ENCODE measurements around the gene COMT.

The COMT gene

DNA sequence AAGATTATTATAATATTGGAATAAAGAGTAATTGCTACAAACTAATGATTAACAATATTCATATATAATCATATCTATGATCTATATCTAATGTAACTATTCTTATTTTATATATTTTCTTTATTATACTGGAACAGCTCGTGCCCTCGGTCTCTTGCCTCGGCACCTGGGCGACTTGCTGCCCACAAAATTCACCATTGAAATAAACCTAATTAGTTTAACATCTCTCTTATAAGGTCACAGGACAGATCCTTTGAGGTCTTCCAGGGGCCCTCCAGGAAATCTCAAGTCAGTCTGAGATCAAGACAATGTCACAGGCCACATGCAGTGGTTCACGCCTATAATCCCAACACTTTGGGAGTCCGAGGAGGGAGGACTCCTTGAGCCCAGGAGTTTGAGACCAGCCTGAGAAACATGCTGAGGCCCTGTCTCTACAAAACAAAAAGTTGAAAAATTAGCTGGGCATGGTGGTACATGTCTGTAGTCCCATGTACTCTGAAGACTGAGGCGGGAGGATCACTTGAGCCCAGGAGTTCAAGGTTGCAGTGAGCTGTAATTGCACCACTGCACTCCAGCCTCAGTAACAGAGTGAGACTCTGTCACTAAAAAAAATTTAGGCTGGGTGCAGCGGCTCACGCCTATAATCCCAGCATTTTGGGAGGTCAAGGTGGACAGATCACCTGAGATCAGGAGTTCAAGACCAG, 6.6 kb downstream of the COMT start:
- Histone ChIP-seq H3K14ac (ENCODE audit: low read length) (no peak overlapping the region), H3K4me2 (ENCODE audit: low read length) (no peak overlapping the region), H3K18ac (ENCODE audit: low read length) (no peak overlapping the region), H3K36me3 (ENCODE audit: control insufficient read depth in 1 of 2, insufficient read depth in 2 of 2, low read length in 2 of 2) (no peaks in the 10 kb centered on the region), H3K4ac (ENCODE audit: low read depth, low read length) (no peak overlapping the region), H3K23ac (ENCODE audit: low read length) (no peak overlapping the region), H4K91ac (ENCODE audit: low read depth, low read length) (no peak overlapping the region), H3K4me1 (ENCODE audit: control insufficient read depth in 1 of 2, insufficient read depth in 2 of 2, low read length in 2 of 2) (peaks cover 4 to 5% of the 10 kb centered on the region in 2 experiments), H3K4me3 (ENCODE audit: low read depth, low read length) (no peak overlapping the region), H3K27ac (ENCODE audit: low read depth, low read length) (no peak overlapping the region), H3K9me3 (ENCODE audit: insufficient read depth, low read depth, low read length) (no peaks in the 10 kb centered on the region), H3K27me3 (ENCODE audit: insufficient read depth, low read length) (no peaks in the 10 kb centered on the region), H2BK5ac (ENCODE audit: low read depth, low read length, poor library complexity) (no peak overlapping the region), H4K12ac (ENCODE audit: low read depth, low read length) (no peak overlapping the region), H2BK12ac (ENCODE audit: low read length) (no peak overlapping the region), H2AK5ac (ENCODE audit: low read length) (no peak overlapping the region), H3K79me1 (ENCODE audit: low read length) (no peaks in the 10 kb centered on the region), H2AFZ (ENCODE audit: insufficient read depth, low read length, poor library complexity) (no peak overlapping the region), H3K79me2 (ENCODE audit: control insufficient read depth, insufficient read depth, low read length, poor library complexity) (no peaks in the 10 kb centered on the region), H2BK120ac (ENCODE audit: insufficient read depth, low read length, poor library complexity) (no peak overlapping the region), H4K8ac (ENCODE audit: low read depth, low read length) (no peak overlapping the region), H3K9ac (ENCODE audit: low read length) (no peak overlapping the region)
- WGBS (ENCODE audit: extremely low coverage, insufficient coverage, insufficient read length) = no CpG with 5 or more reads among the region's 9 CpGs
- no peak for DNase-seq

GRCh38 chr22:19951346-19951745, 9.8 kb downstream of the COMT start:
- Histone ChIP-seq H3K9ac (ENCODE audit: low read length) (no peak overlapping the region), H3K9me3 (ENCODE audit: insufficient read depth, low read depth, low read length) (peaks cover 2% of the 10 kb centered on the region), H3K23ac (ENCODE audit: low read length) (no peak overlapping the region), H3K4me1 (ENCODE audit: control insufficient read depth in 1 of 2, insufficient read depth in 2 of 2, low read length in 2 of 2) (no peaks in the 10 kb centered on the region), H3K4me3 (ENCODE audit: low read depth, low read length) (no peak overlapping the region), H2BK120ac (ENCODE audit: insufficient read depth, low read length, poor library complexity) (no peak overlapping the region), H2AK5ac (ENCODE audit: low read length) (no peak overlapping the region), H2AFZ (ENCODE audit: insufficient read depth, low read length, poor library complexity) (no peak overlapping the region), H3K27me3 (ENCODE audit: insufficient read depth, low read length) (no peaks in the 10 kb centered on the region), H3K36me3 (ENCODE audit: control insufficient read depth in 1 of 2, insufficient read depth in 2 of 2, low read length in 2 of 2) (no peaks in the 10 kb centered on the region), H3K79me1 (ENCODE audit: low read length) (no peaks in the 10 kb centered on the region), H2BK12ac (ENCODE audit: low read length) (no peak overlapping the region), H3K27ac (ENCODE audit: low read depth, low read length) (no peak overlapping the region), H3K79me2 (ENCODE audit: control insufficient read depth, insufficient read depth, low read length, poor library complexity) (no peaks in the 10 kb centered on the region), H3K4ac (ENCODE audit: low read depth, low read length) (no peak overlapping the region), H3K4me2 (ENCODE audit: low read length) (no peak overlapping the region), H3K18ac (ENCODE audit: low read length) (no peak overlapping the region), H4K12ac (ENCODE audit: low read depth, low read length) (no peak overlapping the region), H4K8ac (ENCODE audit: low read depth, low read length) (no peak overlapping the region), H4K91ac (ENCODE audit: low read depth, low read length) (no peak overlapping the region), H3K14ac (ENCODE audit: low read length) (no peak overlapping the region), H2BK5ac (ENCODE audit: low read depth, low read length, poor library complexity) (no peak overlapping the region)
- DNase-seq = no peak
- no CpG with 5 or more reads among the region's 13 CpGs for WGBS (ENCODE audit: extremely low coverage, insufficient coverage, insufficient read length)

DNA sequence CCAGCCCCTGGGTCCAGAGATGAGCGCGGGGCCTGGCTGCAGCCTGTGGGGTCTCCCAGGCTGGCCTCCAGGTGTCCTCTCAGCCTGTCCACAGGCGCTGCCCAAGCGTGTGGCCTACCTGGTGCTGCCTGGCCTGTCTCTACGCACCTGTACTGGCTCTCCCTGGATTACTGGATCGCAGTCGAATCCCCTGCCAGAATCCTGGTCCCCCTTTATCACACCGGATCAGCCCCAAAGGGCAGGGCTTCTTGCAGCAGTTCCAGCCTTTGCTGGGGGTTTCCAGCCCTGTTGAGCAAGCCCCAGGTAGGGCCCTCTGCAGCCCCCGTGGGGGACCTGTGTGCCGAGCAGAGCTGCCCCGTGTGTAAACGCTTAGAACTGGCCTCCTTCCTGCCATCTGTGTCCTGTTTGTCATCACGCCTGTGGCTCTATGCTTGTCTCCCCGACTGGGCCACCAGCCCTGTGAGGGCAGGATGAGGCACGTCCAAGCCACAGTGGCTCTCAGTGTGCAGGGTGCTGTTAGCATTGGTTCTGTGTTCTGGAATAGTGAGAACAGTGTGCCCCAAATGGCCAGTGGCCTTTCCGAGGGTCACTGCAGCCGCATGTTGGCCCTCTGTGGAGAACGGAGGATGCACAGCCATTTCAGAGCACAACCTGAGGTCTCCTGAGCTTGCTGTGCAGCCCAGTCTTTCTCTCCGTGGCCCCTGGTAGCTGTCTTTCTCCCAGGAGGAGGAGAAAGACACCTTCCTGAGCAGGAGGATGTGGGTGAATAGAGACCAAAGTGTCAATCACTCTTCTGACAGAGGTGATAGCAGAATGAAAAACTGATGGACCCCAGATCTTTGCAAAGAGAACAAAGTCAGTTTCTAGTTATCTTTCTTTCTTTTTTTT, 13.9 kb downstream of the COMT start:
- H2BK12ac ChIP-seq (ENCODE audit: low read length) = no peak overlapping the region
- no peak overlapping the region for H4K91ac ChIP-seq (ENCODE audit: low read depth, low read length)
- H3K79me1 ChIP-seq (ENCODE audit: low read length) = peaks cover 9% of the 10 kb centered on the region
- no peak for DNase-seq
- H4K12ac ChIP-seq (ENCODE audit: low read depth, low read length) = no peak overlapping the region
- H3K27me3 ChIP-seq (ENCODE audit: insufficient read depth, low read length) = no peaks in the 10 kb centered on the region
- no peaks in the 10 kb centered on the region for H3K36me3 ChIP-seq (ENCODE audit: control insufficient read depth in 1 of 2, insufficient read depth in 2 of 2, low read length in 2 of 2)
- H3K14ac ChIP-seq (ENCODE audit: low read length) = no peak overlapping the region
- no peak overlapping the region for H2BK120ac ChIP-seq (ENCODE audit: insufficient read depth, low read length, poor library complexity)
- no peaks in the 10 kb centered on the region for H3K79me2 ChIP-seq (ENCODE audit: control insufficient read depth, insufficient read depth, low read length, poor library complexity)
- peaks cover 2% of the 10 kb centered on the region for H3K9me3 ChIP-seq (ENCODE audit: insufficient read depth, low read depth, low read length)
- H3K27ac ChIP-seq (ENCODE audit: low read depth, low read length) = no peak overlapping the region
- H3K4me3 ChIP-seq (ENCODE audit: low read depth, low read length) = no peak overlapping the region
- no peak overlapping the region for H3K18ac ChIP-seq (ENCODE audit: low read length)
- no peak overlapping the region for H3K23ac ChIP-seq (ENCODE audit: low read length)
- no peak overlapping the region for H3K9ac ChIP-seq (ENCODE audit: low read length)
- no peak overlapping the region for H3K4me2 ChIP-seq (ENCODE audit: low read length)
- H3K4me1 ChIP-seq (ENCODE audit: control insufficient read depth in 1 of 2, insufficient read depth in 2 of 2, low read length in 2 of 2) = peaks cover 8 to 12% of the 10 kb centered on the region in 2 experiments
- no CpG with 5 or more reads among the region's 19 CpGs for whole genome bisulfite sequencing (ENCODE audit: extremely low coverage, insufficient coverage, insufficient read length)
- H2BK5ac ChIP-seq (ENCODE audit: low read depth, low read length, poor library complexity) = no peak overlapping the region
- H3K4ac ChIP-seq (ENCODE audit: low read depth, low read length) = no peak overlapping the region
- H2AFZ ChIP-seq (ENCODE audit: insufficient read depth, low read length, poor library complexity) = no peak overlapping the region
- H4K8ac ChIP-seq (ENCODE audit: low read depth, low read length) = no peak overlapping the region
- H2AK5ac ChIP-seq (ENCODE audit: low read length) = no peak overlapping the region

DNA sequence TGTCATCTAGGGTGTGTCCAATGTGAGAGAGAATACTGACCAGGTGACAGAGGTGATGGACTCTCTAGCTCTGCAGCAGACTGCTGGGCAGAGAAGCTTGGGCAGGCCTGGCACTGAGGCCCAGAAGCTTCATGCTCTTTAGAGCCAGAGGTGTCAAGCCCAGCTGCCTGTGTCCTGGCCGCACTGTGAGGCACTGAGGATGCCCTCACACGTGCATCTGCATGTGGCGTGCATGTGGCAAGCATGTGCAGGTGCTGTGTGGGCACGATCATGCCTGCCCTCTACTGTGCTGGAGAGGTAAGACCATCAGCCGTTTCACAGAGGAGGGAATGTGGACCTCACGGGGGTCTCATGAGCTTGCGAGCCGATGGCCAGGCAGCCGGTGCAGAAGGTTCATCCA, 15.9 kb downstream of the COMT start:
- Histone ChIP-seq H3K18ac (ENCODE audit: low read length) (no peak overlapping the region), H3K4ac (ENCODE audit: low read depth, low read length) (no peak overlapping the region), H2BK5ac (ENCODE audit: low read depth, low read length, poor library complexity) (no peak overlapping the region), H2BK120ac (ENCODE audit: insufficient read depth, low read length, poor library complexity) (no peak overlapping the region), H3K27me3 (ENCODE audit: insufficient read depth, low read length) (no peaks in the 10 kb centered on the region), H3K79me2 (ENCODE audit: control insufficient read depth, insufficient read depth, low read length, poor library complexity) (no peaks in the 10 kb centered on the region), H3K4me3 (ENCODE audit: low read depth, low read length) (peak overlapping the region; percentile 1), H4K91ac (ENCODE audit: low read depth, low read length) (no peak overlapping the region), H4K12ac (ENCODE audit: low read depth, low read length) (no peak overlapping the region), H3K4me2 (ENCODE audit: low read length) (no peak overlapping the region), H4K8ac (ENCODE audit: low read depth, low read length) (no peak overlapping the region), H3K27ac (ENCODE audit: low read depth, low read length) (no peak overlapping the region), H3K23ac (ENCODE audit: low read length) (no peak overlapping the region), H2BK12ac (ENCODE audit: low read length) (no peak overlapping the region), H2AK5ac (ENCODE audit: low read length) (no peak overlapping the region), H3K14ac (ENCODE audit: low read length) (no peak overlapping the region), H3K9ac (ENCODE audit: low read length) (no peak overlapping the region), H2AFZ (ENCODE audit: insufficient read depth, low read length, poor library complexity) (no peak overlapping the region), H3K36me3 (ENCODE audit: control insufficient read depth in 1 of 2, insufficient read depth in 2 of 2, low read length in 2 of 2) (no peaks in the 10 kb centered on the region), H3K9me3 (ENCODE audit: insufficient read depth, low read depth, low read length) (peaks cover 2% of the 10 kb centered on the region), H3K4me1 (ENCODE audit: control insufficient read depth in 1 of 2, insufficient read depth in 2 of 2, low read length in 2 of 2) (peaks cover 22 to 26% of the 10 kb centered on the region in 2 experiments), H3K79me1 (ENCODE audit: low read length) (peaks cover 12% of the 10 kb centered on the region)
- no peak for DNase-seq
- WGBS (ENCODE audit: extremely low coverage, insufficient coverage, insufficient read length) = no CpG with 5 or more reads among the region's 9 CpGs
